H1 (cell line): ENCODE results near the gene PARD3. TPM values are rescaled to one million over a fixed set of nuclear protein-coding genes. Genes with fewer than 3 reads are reported as not detected.

Source experiments
- CTCF ChIA-PET: fragments of 300-600 bp; sonication (Branson Sonifier 250); formaldehyde crosslinking; loops from one replicate; lab custom pipeline; 2021; ENCODE audit not compliant: partially characterized antibody; lab: Charles Lee
- POLR2A ChIA-PET: fragments of 300-600 bp; sonication (Branson Sonifier 250); formaldehyde crosslinking; loops from one replicate; lab custom pipeline; 2021; ENCODE audit warnings: inconsistent platforms; ENCODE audit not compliant: partially characterized antibody; lab: Charles Lee
- DNase-seq, 2 experiments: peaks; one replicate each; pipeline versions ENCODE4 v3.0.0 to v3.0.0-alpha.2; 2010 to 2022; ENCODE audit warnings: low spot score in 2 of 2, low read depth in 1 of 2, mixed read lengths in 1 of 2
- FAIRE-seq: peaks from 2 replicates; lab custom pipeline; 2011; peaks lifted over from hg19 to GRCh38; lab: Jason Lieb, UNC
- H2AFZ ChIP-seq: 2 replicates; pipeline ENCODE4 v1.8.1; 2012; ENCODE audit warnings: low read length, inconsistent platforms
- H2AK5ac ChIP-seq: 2 replicates; pipeline ENCODE4 v1.6.1; 2013; ENCODE audit warnings: low read depth, low read length
- H2BK120ac ChIP-seq: replicated peaks from 2 replicates; pipeline ENCODE3; 2013; ENCODE audit warnings: low read depth, low read length, inconsistent platforms
- H2BK12ac ChIP-seq: 2 replicates; pipeline ENCODE4 v1.6.1; 2013; ENCODE audit warnings: low read depth, low read length
- H2BK15ac ChIP-seq: 2 replicates; pipeline ENCODE4 v1.6.1; 2013; ENCODE audit warnings: low read length
- H2BK20ac ChIP-seq: 2 replicates; pipeline ENCODE4 v1.6.1; 2013; ENCODE audit warnings: low read length
- H2BK5ac ChIP-seq: 2 replicates; pipeline ENCODE4 v1.6.1; 2013; ENCODE audit warnings: low read depth, low read length
- H3K14ac ChIP-seq: 2 replicates; pipeline ENCODE4 v1.6.1; 2013; ENCODE audit warnings: inconsistent platforms; ENCODE audit not compliant: insufficient read length
- H3K18ac ChIP-seq: 2 replicates; pipeline ENCODE4 v1.6.1; 2013; ENCODE audit warnings: low read length; ENCODE audit errors: extremely low read depth
- H3K23ac ChIP-seq: 2 replicates; pipeline ENCODE4 v1.6.1; 2013; ENCODE audit warnings: inconsistent platforms; ENCODE audit not compliant: insufficient read length
- H3K23me2 ChIP-seq: 2 replicates; pipeline ENCODE4 v1.6.1; 2013; ENCODE audit warnings: low read depth, low read length
- H3K27ac ChIP-seq: 2 replicates; pipeline ENCODE4 v1.6.1; 2011; ENCODE audit warnings: low read depth, low read length, inconsistent platforms
- H3K27me3 ChIP-seq, 4 experiments: replicated peaks in 1 of 4; 1 replicate in 1 of 4; 2 replicates in 3 of 4; pipeline versions ENCODE4 v1.6.1 to v1.8.1; 2011 to 2013; ENCODE audit warnings: low read length in 3 of 4, mild to moderate bottlenecking in 3 of 4, inconsistent platforms in 2 of 4, mixed read lengths in 2 of 4, moderate library complexity in 1 of 4; ENCODE audit not compliant: control insufficient read depth in 3 of 4, insufficient read depth in 3 of 4; ENCODE audit errors: extremely low read depth in 1 of 4
- H3K36me3 ChIP-seq, 4 experiments: 2 replicates each; pipeline versions ENCODE4 v1.6.1 to v1.8.1; 2011 to 2013; ENCODE audit warnings: mild to moderate bottlenecking in 4 of 4, low read length in 3 of 4, moderate library complexity in 2 of 4, control low read depth in 1 of 4, inconsistent platforms in 1 of 4; ENCODE audit not compliant: insufficient read depth in 4 of 4, control insufficient read depth in 2 of 4
- H3K4ac ChIP-seq: replicated peaks from 2 replicates; pipeline ENCODE3; 2013; ENCODE audit warnings: low read length, low read depth, mixed read lengths, inconsistent platforms; ENCODE audit not compliant: insufficient read length
- H3K4me1 ChIP-seq, 4 experiments: replicated peaks in 1 of 4; 1 replicate in 1 of 4; 2 replicates in 3 of 4; pipeline versions ENCODE4 v1.6.1 to v1.8.1; 2011 to 2013; ENCODE audit warnings: low read length in 3 of 4, inconsistent platforms in 2 of 4, mixed read lengths in 1 of 4; ENCODE audit not compliant: insufficient read depth in 4 of 4, control insufficient read depth in 3 of 4
- H3K4me2 ChIP-seq, 2 experiments: 2 replicates each; pipeline versions ENCODE4 v1.6.1 to v1.8.1; 2011 to 2013; ENCODE audit warnings: low read depth in 2 of 2, low read length in 2 of 2, control low read depth in 1 of 2, inconsistent platforms in 1 of 2, mild to moderate bottlenecking in 1 of 2; ENCODE audit not compliant: insufficient read depth in 1 of 2
- H3K4me3 ChIP-seq, 4 experiments: fragments of 200-600, 300-600 bp in 1 of 4; sonication (generic), shearing (Covaris generic), sonication (Bioruptor Twin) in 1 of 4; 2 replicates each; pipeline versions ENCODE4 v1.5.1 to v1.8.1; 2011 to 2016; ENCODE audit warnings: low read length in 4 of 4, low read depth in 3 of 4, control low read depth in 2 of 4, inconsistent platforms in 2 of 4, mild to moderate bottlenecking in 2 of 4, mixed read lengths in 1 of 4, moderate library complexity in 1 of 4; ENCODE audit not compliant: insufficient read depth in 2 of 4; ENCODE audit errors: extremely low read depth in 1 of 4
- H3K56ac ChIP-seq: replicated peaks from 2 replicates; pipeline ENCODE3; 2013; ENCODE audit warnings: low read depth, mild to moderate bottlenecking, mixed read lengths, low read length, inconsistent platforms; ENCODE audit not compliant: insufficient read length
- H3K79me1 ChIP-seq: 2 replicates; pipeline ENCODE4 v1.6.1; 2013; ENCODE audit warnings: low read depth, low read length, control low read depth
- H3K79me2 ChIP-seq, 2 experiments: 2 replicates each; pipeline versions ENCODE4 v1.6.1 to v1.8.1; 2012 to 2013; ENCODE audit warnings: low read length in 2 of 2, mild to moderate bottlenecking in 2 of 2, inconsistent platforms in 1 of 2; ENCODE audit not compliant: insufficient read depth in 2 of 2, control insufficient read depth in 1 of 2
- H3K9ac ChIP-seq, 4 experiments: replicated peaks in 1 of 4; 1 replicate in 1 of 4; 2 replicates in 3 of 4; pipeline versions ENCODE4 v1.6.1 to v1.8.1; 2011 to 2013; ENCODE audit warnings: low read depth in 3 of 4, low read length in 3 of 4, control low read depth in 2 of 4, mild to moderate bottlenecking in 2 of 4, moderate library complexity in 2 of 4, inconsistent platforms in 1 of 4; ENCODE audit errors: extremely low read depth in 1 of 4
- H3K9me3 ChIP-seq, 2 experiments: 2 replicates each; pipeline versions ENCODE4 v1.6.1 to v1.8.1; 2012 to 2013; ENCODE audit warnings: mild to moderate bottlenecking in 2 of 2, moderate library complexity in 2 of 2, control low read depth in 1 of 2, inconsistent platforms in 1 of 2, low read depth in 1 of 2, low read length in 1 of 2, mixed read lengths in 1 of 2; ENCODE audit not compliant: insufficient read depth in 2 of 2
- H4K20me1 ChIP-seq, 2 experiments: replicated peaks in 1 of 2; 2 replicates each; pipeline versions ENCODE3 to v1.8.1; 2011 to 2013; ENCODE audit warnings: inconsistent platforms in 2 of 2, low read length in 2 of 2, mild to moderate bottlenecking in 1 of 2; ENCODE audit not compliant: insufficient read depth in 2 of 2, control insufficient read depth in 1 of 2
- H4K5ac ChIP-seq: 2 replicates; pipeline ENCODE4 v1.6.1; 2013; ENCODE audit warnings: low read length, low read depth, mixed read lengths, inconsistent platforms; ENCODE audit not compliant: insufficient read length
- H4K8ac ChIP-seq: 2 replicates; pipeline ENCODE4 v1.8.0; 2013; ENCODE audit warnings: mild to moderate bottlenecking, moderate library complexity, low read length, inconsistent platforms; ENCODE audit not compliant: insufficient read depth; ENCODE audit errors: extremely low read depth
- H4K91ac ChIP-seq: replicated peaks from 2 replicates; pipeline ENCODE3; 2013; ENCODE audit warnings: low read length, mixed read lengths, inconsistent platforms; ENCODE audit not compliant: insufficient read length
- HDAC6 ChIP-seq: IDR thresholded peaks from one replicate; pipeline ENCODE4 v1.7.1; 2012; ENCODE audit warnings: low read depth, mild to moderate bottlenecking, inconsistent platforms, low read length, moderate library complexity
- RBBP5 ChIP-seq: IDR thresholded peaks from 2 replicates; pipeline ENCODE4 v1.7.1; 2012; ENCODE audit warnings: low read depth, mild to moderate bottlenecking, inconsistent platforms, low read length, moderate library complexity, borderline replicate concordance
- TAF1 ChIP-seq: IDR thresholded peaks from 2 replicates; pipeline ENCODE4 v1.6.1; 2011; ENCODE audit warnings: mild to moderate bottlenecking, low read depth, low read length
- WGBS, 2 experiments: shearing (Covaris generic) in 1 of 2; methylation state at CpG; one replicate each; pipeline versions ENCODE4 v1.1.6 to v1.1.7; 2013 to 2015; ENCODE audit warnings: low lambda C conversion rate in 2 of 2, mixed read lengths in 2 of 2, inconsistent platforms in 1 of 2, low coverage in 1 of 2, missing lambda C conversion rate in 1 of 2; ENCODE audit not compliant: insufficient replicate concordance in 2 of 2, insufficient coverage in 1 of 2, insufficient read length in 1 of 2; ENCODE audit errors: extremely low coverage in 1 of 2, missing lambda C conversion rate in 1 of 2; 5-methylcytosine and 5-hydroxymethylcytosine counted together
- polyA plus RNA-seq, 7 experiments: library from polyadenylated mRNA; depleted of rRNA in 3 of 7; stranded (reverse) in 5 of 7; unstranded in 2 of 7; fragments of >200 nt in 5 of 7; fragments of 200-250 nt in 2 of 7; gene quantifications; 1 replicate in 5 of 7; 2 replicates in 1 of 7; 4 replicates in 1 of 7; pipeline versions ENCODE4 v1.2.1 to v1.2.3, GENCODE V29; 2011 to 2013; ENCODE audit warnings: missing spikeins in 2 of 7, mixed read lengths in 2 of 7
- total RNA-seq: library from RNA; stranded (reverse); fragmentation: NEBNext Ultra II Directional; extraction: Animal tissue kit (Norgen Biotek cat#: 25700); gene quantifications from 2 replicates; pipeline ENCODE4 v1.2.1, GENCODE V29; 2021

The PARD3 gene
- total and polyA plus RNA-seq, 2 of the 8 experiments (the other 6 are each of a cell fraction or from before 2014, with no cell fraction given), result 19.7 to 49.1 TPM

- Histone ChIP-seq H4K20me1 (no peaks in the 10 kb centered on the region), H3K9me3 (no peaks in the 10 kb centered on the region), H2AK5ac (no peak overlapping the region), H2AFZ (peak overlapping the region; percentile 34; the same call in 1 of the 2 replicates), H3K56ac (no peak overlapping the region), H3K9ac (no peak overlapping the region), H2BK15ac (no peak overlapping the region), H2BK20ac (no peak overlapping the region), H3K36me3 (no peaks in the 10 kb centered on the region), H3K14ac (no peak overlapping the region), H3K27ac (no peak overlapping the region), H4K91ac (no peak overlapping the region), H2BK12ac (no peak overlapping the region), H4K5ac (no peak overlapping the region), H3K79me1 (no peaks in the 10 kb centered on the region), H2BK5ac (no peak overlapping the region), H3K4me2 (no peak overlapping the region), H3K23ac (no peak overlapping the region), H3K23me2 (no peaks in the 10 kb centered on the region), H3K18ac (no peak overlapping the region), H3K79me2 (no peaks in the 10 kb centered on the region), H3K27me3 (no peaks in the 10 kb centered on the region), H3K4ac (no peak overlapping the region), H2BK120ac (no peak overlapping the region), H4K8ac (no peak overlapping the region), H3K4me3 (no peak overlapping the region), H3K4me1 (peaks cover 4 to 10% (median 4%) of the 10 kb centered on the region in 4 experiments)
- FAIRE-seq (no peak), DNase-seq (no peak)
- CTCF ChIA-PET, result interaction anchor here (1.0 to 1.3 kb wide), 3 partner anchors 10 to 73 kb away, joined by 3 to 5 read pairs (median 4); no protein-coding TSS in a partner anchor
- 77% methylated on average over 12 of the region's 12 CpGs; no CpG with 5 or more reads in 1 of the 2 experiments for WGBS, 2 experiments
- POLR2A ChIA-PET, result no interaction called here
- TF ChIP-seq RBBP5 (no peak), HDAC6 (no peak), TAF1 (no peak)
Observed at GRCh38 chr10:34864149-34865067, 49.3 kb upstream of the PARD3 start.
